Astrocyte of the cerebellum (primary cell): ENCODE measurements around the gene LAMC2.

Experiments used
- DNase-seq: peaks from one replicate; pipeline ENCODE4 v3.0.0-alpha.2; 2011; ENCODE audit warnings: low read depth
- H3K4me3 ChIP-seq: 2 replicates; pipeline ENCODE4 v1.5.1; 2011; ENCODE audit warnings: mild to moderate bottlenecking, low read depth, low read length, moderate library complexity
- in situ Hi-C: cut with HindIII; loops from 2 replicates; pipeline ENCODE4 v1.10.0; 2017; ENCODE audit warnings: low sequenced_read_pairs
- TF ChIP-seq, protein P1 (sequence below): IDR thresholded peaks from 2 replicates; pipeline ENCODE4 v1.5.1; 2012; ENCODE audit warnings: low read length, low read depth, moderate library complexity, mild to moderate bottlenecking; ENCODE audit errors: missing control alignments

Gene LAMC2

DNA sequence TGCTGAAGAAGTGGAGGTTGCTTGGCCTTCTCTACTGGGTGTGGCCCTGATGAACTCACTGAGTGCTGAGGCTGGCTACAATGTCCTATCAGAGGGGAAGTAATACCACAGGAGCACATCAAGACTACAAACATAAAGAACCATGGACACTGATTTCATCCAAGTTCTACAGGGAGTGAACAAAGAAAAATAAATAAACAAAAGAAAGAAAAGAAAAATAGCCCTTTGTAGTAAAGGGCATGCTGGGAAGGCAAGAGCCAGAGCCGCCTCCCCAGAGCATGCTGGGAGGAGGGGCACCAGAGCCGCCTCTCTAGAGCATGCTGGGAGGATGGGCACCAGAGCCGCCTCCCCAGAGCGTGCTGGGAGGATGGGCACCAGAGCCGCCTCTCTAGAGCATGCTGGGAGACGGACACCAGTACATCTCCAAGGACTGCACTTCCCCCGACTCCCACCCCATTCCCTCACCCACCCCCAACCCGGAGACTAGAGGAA, 65.9 kb downstream of the LAMC2 start:
- DNase-seq = no peak
- TF ChIP-seq, protein P1, sequence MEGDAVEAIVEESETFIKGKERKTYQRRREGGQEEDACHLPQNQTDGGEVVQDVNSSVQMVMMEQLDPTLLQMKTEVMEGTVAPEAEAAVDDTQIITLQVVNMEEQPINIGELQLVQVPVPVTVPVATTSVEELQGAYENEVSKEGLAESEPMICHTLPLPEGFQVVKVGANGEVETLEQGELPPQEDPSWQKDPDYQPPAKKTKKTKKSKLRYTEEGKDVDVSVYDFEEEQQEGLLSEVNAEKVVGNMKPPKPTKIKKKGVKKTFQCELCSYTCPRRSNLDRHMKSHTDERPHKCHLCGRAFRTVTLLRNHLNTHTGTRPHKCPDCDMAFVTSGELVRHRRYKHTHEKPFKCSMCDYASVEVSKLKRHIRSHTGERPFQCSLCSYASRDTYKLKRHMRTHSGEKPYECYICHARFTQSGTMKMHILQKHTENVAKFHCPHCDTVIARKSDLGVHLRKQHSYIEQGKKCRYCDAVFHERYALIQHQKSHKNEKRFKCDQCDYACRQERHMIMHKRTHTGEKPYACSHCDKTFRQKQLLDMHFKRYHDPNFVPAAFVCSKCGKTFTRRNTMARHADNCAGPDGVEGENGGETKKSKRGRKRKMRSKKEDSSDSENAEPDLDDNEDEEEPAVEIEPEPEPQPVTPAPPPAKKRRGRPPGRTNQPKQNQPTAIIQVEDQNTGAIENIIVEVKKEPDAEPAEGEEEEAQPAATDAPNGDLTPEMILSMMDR = no peak
- H3K4me3 ChIP-seq = no peak overlapping the region
- in situ Hi-C loops = no loop called here

DNA sequence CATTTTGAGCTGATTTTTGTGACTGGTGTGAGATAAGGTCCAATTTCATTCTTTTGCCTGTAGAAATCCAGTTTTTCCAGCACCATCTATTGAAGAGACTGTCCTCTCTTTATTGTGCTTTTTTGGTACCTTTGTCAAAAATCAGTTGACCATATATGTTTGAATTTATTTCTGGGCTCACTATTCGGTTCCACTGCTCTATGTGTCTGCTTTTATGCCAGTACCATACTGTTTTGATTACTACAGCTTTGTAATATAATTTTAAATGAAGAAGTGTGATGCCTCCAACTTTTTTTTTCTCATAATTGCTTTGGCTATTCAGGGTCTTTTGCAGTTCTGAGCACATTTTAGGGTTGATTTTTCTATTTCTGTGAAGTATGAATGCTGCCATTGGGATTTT, 69.0 kb downstream of the LAMC2 start:
- TF ChIP-seq, protein P1 = no peak
- H3K4me3 ChIP-seq = no peak overlapping the region
- in situ Hi-C loops = no loop called here
- DNase-seq = no peak

DNA sequence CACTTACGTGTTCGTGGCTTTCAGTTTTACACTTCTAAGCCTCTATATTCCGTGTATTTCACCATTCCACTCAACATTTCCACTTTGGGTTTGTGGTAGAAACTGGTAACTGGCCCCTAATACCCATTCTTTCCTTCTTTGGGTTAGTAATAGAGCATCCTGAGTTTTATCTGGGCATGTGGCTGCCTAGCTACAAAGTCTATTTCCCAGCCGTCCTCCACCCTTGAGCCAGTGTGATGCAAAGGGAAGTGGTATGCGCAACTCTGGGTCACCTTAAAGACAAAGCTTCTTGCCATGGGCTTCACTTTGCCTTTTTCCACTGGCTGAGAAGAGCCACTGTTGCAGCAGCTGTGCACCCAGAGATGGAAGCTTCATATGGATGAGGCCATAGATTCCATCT, 73.9 kb downstream of the LAMC2 start:
- TF ChIP-seq, protein P1 = no peak
- in situ Hi-C loops = no loop called here
- DNase-seq = no peak
- no peak overlapping the region for H3K4me3 ChIP-seq

DNA sequence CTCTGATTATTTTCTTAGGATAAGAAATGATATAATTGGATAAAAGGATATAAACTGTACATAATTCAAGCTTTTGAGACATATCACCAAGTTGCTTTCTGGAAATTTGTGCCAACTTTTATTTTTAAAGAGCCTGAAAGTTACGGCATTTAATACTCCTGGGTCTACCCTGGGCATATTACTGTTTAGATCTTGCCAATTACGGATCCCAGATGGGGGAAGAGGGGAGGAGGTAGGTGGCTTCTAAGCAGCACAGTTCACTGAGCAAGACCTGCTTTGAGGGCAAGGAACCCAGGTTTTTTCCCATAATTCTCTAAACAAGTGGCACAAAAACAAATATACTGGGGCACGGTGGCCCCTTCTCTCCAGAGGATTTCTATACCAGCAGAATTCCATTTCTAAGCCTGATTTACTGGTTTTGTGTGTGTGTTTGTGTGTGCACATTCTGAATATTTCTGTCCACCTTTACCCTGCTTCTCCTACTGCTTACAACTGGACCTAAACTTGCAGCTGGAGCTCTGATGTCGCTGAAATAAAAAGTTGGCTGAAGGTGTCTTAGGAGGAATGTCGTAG, 76.7 kb downstream of the LAMC2 start:
- in situ Hi-C loops = no loop called here
- DNase-seq = no peak
- TF ChIP-seq, protein P1 = no peak
- H3K4me3 ChIP-seq = no peak overlapping the region

DNA sequence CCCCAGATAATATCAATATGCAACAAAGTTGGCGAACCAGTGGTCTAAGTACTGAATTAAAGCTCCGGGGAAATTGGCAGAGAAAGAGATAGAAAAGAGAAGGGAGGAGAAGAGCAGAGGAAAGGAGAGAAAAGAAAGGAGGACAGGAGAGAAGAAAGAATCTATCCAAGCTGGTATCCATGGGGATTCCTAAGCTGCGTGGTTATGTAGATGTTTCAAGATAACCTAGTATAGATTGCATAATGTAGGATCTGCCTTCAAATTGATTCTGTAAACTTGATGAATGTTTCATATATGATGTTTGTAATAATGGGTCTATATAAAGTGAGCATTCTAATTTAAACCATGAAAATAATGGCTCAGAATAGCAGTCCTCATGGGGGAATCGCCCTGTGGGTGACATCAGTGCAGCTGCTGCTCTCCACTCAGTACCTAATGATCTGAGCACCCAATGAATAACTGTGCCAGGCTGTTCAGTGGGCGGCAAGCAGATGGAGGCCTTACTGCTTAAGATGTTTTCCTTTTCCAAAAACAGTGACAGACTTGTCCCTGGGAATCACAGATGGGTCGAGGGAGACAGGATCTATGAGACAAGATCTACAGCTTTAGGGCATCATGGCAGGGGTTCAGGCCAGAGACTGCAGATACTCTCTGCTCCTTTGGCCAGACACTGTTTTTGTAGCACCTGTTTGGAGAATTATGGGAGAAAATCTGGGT, 78.0 kb downstream of the LAMC2 start:
- in situ Hi-C loops = no loop called here
- no peak for DNase-seq
- H3K4me3 ChIP-seq = no peak overlapping the region
- TF ChIP-seq, protein P1 = no peak

DNA sequence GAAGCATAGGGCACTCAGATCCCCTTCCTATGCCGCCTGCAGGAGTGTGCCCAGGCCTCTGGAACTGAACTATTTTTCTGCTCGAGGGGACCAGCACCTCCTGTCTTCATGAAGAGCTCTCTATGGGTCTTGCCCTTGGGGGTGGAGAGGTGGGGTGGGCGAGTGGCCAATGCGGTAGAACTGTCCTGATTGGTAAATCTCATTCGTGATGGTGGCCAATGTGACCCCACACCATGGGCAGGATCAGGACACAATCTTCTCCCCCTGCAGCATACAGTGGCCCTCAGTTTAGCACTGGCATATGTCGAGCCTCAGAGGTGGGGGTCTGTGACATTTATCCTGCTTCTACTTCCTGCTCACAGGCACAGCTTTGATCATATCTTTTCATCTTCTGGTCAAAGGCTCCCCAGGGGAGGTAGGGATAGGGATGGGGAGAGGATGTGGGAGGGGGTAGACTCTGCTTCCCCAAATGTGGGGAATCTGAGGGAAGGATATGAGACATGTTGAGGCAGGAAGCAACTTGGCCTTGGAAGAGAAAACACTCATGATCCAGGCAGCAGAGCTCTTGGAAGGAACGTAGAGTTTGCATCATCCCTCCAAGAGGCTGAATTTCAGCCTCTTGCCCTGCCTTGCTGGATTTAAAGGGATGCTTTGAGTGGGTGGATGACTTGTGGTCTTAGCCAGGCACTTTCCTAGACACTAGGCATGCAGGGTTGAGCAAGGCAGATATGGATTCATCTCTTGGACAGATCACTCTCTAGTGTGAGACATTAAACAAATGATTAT, 81.8 kb downstream of the LAMC2 start:
- no peak overlapping the region for H3K4me3 ChIP-seq
- no peak for DNase-seq
- TF ChIP-seq, protein P1 = no peak
- in situ Hi-C loops = no loop called here
